ENCODE results near the gene JCHAIN. TPM values are rescaled to one million over a fixed set of nuclear protein-coding genes. Genes with fewer than 3 reads are reported as not detected.

The JCHAIN gene
- total and polyA plus RNA-seq, 2 of the 4 experiments (the other 2 are of a cell fraction) = 0.72 to 0.86 TPM

DNA sequence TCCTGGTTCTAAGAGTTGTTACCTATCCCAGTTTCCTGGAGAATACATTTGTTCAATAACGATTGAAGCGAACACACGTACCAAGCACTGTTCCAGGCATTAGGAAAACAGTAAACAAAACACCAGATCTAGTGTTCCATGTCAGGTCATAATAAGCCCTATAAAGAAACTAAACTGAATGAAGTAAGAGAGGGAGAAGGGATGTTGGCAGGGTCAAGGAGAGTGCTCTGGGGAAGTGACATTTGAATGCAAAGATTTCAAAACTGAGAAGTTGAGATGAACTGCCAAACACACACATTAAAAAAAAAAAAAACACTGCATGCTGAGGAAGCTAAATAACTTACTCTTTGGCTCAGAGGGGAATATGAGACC is 52.1 kb downstream of the JCHAIN start:
- no peak overlapping the region for H2BK20ac ChIP-seq (ENCODE audit: low read depth, low read length)
- H3K27me3 ChIP-seq (ENCODE audit: control insufficient read depth, insufficient read depth, low read length) = peaks cover 2% of the 10 kb centered on the region; the same call in 1 of the 2 replicates
- no peak overlapping the region for H4K5ac ChIP-seq (ENCODE audit: low read depth, low read length)
- H4K20me1 ChIP-seq (ENCODE audit: insufficient read depth, low read length) = no peaks in the 10 kb centered on the region
- TF ChIP-seq RAD21 (IDR thresholded peaks at IDR 0.05; ENCODE audit: low read length) = no peak
- no peak for TF ChIP-seq MXI1 (IDR thresholded peaks at IDR 0.05; ENCODE audit: borderline replicate concordance, low read depth, low read length)
- no peak for TF ChIP-seq FOS (IDR thresholded peaks at IDR 0.05; ENCODE audit: low read depth, low read length)
- no peak for TF ChIP-seq MAZ (IDR thresholded peaks at IDR 0.05; ENCODE audit: borderline replicate concordance, low read depth, low read length)
- no peak overlapping the region for H2BK5ac ChIP-seq (ENCODE audit: low read depth, low read length, poor library complexity, severe bottlenecking)
- ATAC-seq (ENCODE audit: low read depth) (peak; percentile 24; the same call in 1 of the 2 replicates), DNase-seq (no peak)
- no peaks in the 10 kb centered on the region for H3K36me3 ChIP-seq (ENCODE audit: control insufficient read depth, insufficient read depth, low read length)
- no peak overlapping the region for H2AK9ac ChIP-seq (replicated peaks; ENCODE audit: low read depth, low read length, poor library complexity)
- BruUV-seq (replicated peaks) = no TSS peak
- H3K9me3 ChIP-seq (ENCODE audit: control insufficient read depth, insufficient read depth, low read length) = no peaks in the 10 kb centered on the region
- no peaks in the 10 kb centered on the region for H3K9me1 ChIP-seq (ENCODE audit: insufficient read depth, low read length)
- no peak overlapping the region for H2BK120ac ChIP-seq (ENCODE audit: low read depth, low read length)
- peak overlapping the region; percentile 96 for H3K4me2 ChIP-seq (ENCODE audit: low read depth, low read length)
- no peak overlapping the region; the same call in 1 of the 2 replicates for H3K56ac ChIP-seq (ENCODE audit: extremely low read depth, insufficient read depth, low read length)
- H3K4me3 ChIP-seq (ENCODE audit: insufficient read depth, low read depth, low read length) = peak overlapping the region; percentile 44; the same call in 1 of the 2 replicates
- H3K27ac ChIP-seq (ENCODE audit: insufficient read depth, low read length) = no peak overlapping the region
- H3K79me1 ChIP-seq (ENCODE audit: low read depth in 1 of 2, low read length in 2 of 2) = no peaks in the 10 kb centered on the region
- POLR2A ChIA-PET (ENCODE audit: unreplicated experiment) = no interaction called here
- H2BK15ac ChIP-seq (ENCODE audit: low read depth, low read length) = no peak overlapping the region
- no peak overlapping the region for H3K4ac ChIP-seq (ENCODE audit: low read depth, low read length)
- H3K9ac ChIP-seq (ENCODE audit: low read depth, low read length) = no peak overlapping the region
- H4K91ac ChIP-seq (ENCODE audit: insufficient read depth, low read depth, low read length) = no peak overlapping the region
- no peak overlapping the region for H3K14ac ChIP-seq (replicated peaks; ENCODE audit: low read depth, low read length)
- CTCF ChIA-PET = interaction anchor here (1.0 to 1.8 kb wide), 3 partner anchors 9 to 65 kb away, joined by 3 to 5 read pairs (median 3); partner anchors contain the start of gene ENAM
- intact Hi-C loops (cut with micrococcal nuclease) = loop anchor here (1.0 kb wide), 1 partner anchor 16 kb away; no protein-coding TSS in a partner anchor
- H2AFZ ChIP-seq (replicated peaks; ENCODE audit: low read length, poor library complexity) = no peak overlapping the region
- WGBS, 2 experiments (ENCODE audit: extremely low coverage in 2 of 2, insufficient read length in 1 of 2) = no CpG with 5 or more reads among the region's 3 CpGs
- H4K8ac ChIP-seq (ENCODE audit: low read depth in 2 of 2, low read length in 2 of 2) = no peak overlapping the region
- no peaks in the 10 kb centered on the region for H3K4me1 ChIP-seq (ENCODE audit: control insufficient read depth, insufficient read depth, low read length)
- dilution Hi-C loops (cut with HindIII; ENCODE audit: low sequenced_read_pairs, unreplicated experiment) = no loop called here
- H2AK5ac ChIP-seq (ENCODE audit: low read depth, low read length) = no peak overlapping the region
- no peak overlapping the region for H3K18ac ChIP-seq (ENCODE audit: low read depth, low read length)
- H3K23ac ChIP-seq (ENCODE audit: low read depth, low read length) = peak overlapping the region; percentile 16; the same call in 1 of the 2 replicates
- in situ Hi-C loops (cut with MboI; ENCODE audit: low sequenced_read_pairs) = loop anchor here (25.0 kb wide), 1 partner anchor 1098 kb away; no protein-coding TSS in a partner anchor

Measured in IMR-90 (cell line).